ENCODE measurements around the gene IFNL4. TPM values are rescaled to one million over a fixed set of nuclear protein-coding genes. Genes with fewer than 3 reads are reported as not detected.

The IFNL4 gene
- total and polyA plus RNA-seq, 2 experiments from 2014 or later, result not detected

DNA sequence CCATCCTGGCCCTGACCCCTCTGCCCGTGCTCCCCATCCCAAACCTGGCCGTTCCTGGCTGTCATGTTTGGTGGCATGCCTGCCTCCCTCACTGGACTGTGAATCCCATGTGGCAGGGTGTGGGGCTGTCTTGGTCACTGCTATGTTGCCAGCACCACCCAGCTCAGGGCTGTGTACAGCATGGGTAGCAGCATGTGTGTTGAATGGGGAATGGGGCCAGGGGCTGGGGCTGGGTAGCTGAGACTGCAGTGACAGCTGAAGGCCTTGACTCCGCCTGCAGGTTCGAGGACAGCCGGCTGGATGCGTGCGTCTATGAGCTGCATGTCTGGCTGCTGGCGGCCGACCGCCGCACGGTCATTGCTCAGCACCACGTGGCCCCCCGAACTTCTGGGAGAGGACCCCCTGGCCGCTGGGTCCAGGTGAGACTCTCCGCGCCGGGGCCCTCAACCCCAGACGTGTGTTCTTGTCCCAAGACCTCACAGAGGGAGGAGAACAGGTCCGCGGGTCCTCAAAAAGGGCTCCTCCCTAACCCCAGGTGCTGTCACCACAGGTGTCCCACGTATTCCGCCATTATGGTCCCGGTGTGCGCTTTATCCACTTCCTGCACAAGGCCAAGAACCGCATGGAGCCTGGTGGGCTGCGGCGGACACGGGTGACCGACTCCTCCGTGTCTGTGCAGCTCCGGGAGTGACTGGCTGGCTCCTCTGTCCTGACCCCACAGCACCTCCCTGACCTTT is 48.4 kb downstream of the IFNL4 start (continued):
- TF ChIP-seq EZH2phosphoT487 (IDR thresholded peaks at IDR 0.05; ENCODE audit: unreplicated experiment) (no peak), CREB1 (CRISPR knock-in tag; IDR thresholded peaks at IDR 0.05; ENCODE audit: low read depth) (no peak), NANOG (IDR thresholded peaks at IDR 0.05; ENCODE audit: borderline replicate concordance) (no peak), POLR2AphosphoS5 (IDR thresholded peaks at IDR 0.05; ENCODE audit: low read depth) (no peak), JUNB (IDR thresholded peaks at IDR 0.05; ENCODE audit: unreplicated experiment) (no peak)
- TF ChIP-seq, protein P1, sequence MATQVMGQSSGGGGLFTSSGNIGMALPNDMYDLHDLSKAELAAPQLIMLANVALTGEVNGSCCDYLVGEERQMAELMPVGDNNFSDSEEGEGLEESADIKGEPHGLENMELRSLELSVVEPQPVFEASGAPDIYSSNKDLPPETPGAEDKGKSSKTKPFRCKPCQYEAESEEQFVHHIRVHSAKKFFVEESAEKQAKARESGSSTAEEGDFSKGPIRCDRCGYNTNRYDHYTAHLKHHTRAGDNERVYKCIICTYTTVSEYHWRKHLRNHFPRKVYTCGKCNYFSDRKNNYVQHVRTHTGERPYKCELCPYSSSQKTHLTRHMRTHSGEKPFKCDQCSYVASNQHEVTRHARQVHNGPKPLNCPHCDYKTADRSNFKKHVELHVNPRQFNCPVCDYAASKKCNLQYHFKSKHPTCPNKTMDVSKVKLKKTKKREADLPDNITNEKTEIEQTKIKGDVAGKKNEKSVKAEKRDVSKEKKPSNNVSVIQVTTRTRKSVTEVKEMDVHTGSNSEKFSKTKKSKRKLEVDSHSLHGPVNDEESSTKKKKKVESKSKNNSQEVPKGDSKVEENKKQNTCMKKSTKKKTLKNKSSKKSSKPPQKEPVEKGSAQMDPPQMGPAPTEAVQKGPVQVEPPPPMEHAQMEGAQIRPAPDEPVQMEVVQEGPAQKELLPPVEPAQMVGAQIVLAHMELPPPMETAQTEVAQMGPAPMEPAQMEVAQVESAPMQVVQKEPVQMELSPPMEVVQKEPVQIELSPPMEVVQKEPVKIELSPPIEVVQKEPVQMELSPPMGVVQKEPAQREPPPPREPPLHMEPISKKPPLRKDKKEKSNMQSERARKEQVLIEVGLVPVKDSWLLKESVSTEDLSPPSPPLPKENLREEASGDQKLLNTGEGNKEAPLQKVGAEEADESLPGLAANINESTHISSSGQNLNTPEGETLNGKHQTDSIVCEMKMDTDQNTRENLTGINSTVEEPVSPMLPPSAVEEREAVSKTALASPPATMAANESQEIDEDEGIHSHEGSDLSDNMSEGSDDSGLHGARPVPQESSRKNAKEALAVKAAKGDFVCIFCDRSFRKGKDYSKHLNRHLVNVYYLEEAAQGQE (IDR thresholded peaks at IDR 0.05; ENCODE audit: unreplicated experiment), result no peak

DNA sequence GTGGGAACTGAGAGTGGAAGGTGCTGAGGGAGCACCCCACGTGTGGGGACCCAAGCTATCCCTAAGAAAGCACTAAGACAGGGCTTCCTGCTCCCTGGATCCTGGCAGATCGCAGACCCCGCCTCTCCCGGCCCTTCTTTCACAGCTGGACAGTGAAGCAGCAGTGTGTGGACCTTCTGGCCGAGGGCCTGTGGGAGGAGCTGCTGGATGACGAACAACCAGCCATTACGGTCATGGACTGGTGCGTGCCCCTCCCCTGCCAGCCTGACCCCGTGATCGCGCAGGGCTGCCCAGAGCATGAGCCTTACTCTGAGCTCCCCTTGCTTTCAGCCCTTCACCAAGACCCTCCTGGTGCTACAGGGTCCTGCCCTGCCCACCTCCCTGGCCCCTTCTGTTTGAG is 49.6 kb downstream of the IFNL4 start:
- Mint-ChIP-seq H3K36me3 (ENCODE audit: low read depth) (no peaks in the 10 kb centered on the region; the same call in 2 of the 3 replicates), H3K9me3 (peaks cover 3% of the 10 kb centered on the region; the same call in 2 of the 3 replicates), H3K4me3 (no peak overlapping the region), H3K4me1 (peaks cover 17% of the 10 kb centered on the region), H3K27ac (no peak overlapping the region), H3K27me3 (ENCODE audit: insufficient read depth, low read depth, poor library complexity) (peaks cover 49% of the 10 kb centered on the region)
- H3K27ac ChIP-seq (ENCODE audit: low read depth), result no peak overlapping the region
- H3F3A ChIP-seq (replicated peaks; ENCODE audit: low read depth), result no peaks in the 10 kb centered on the region
- no peak for DNase-seq (ENCODE audit: low spot score)
- no peak overlapping the region for H3K4me2 ChIP-seq
- H2AFZ ChIP-seq, result no peak overlapping the region
- no peaks in the 10 kb centered on the region for H4K20me1 ChIP-seq (replicated peaks; ENCODE audit: insufficient read depth)
- H3K4me3 ChIP-seq, result no peak overlapping the region
- no peaks in the 10 kb centered on the region for H3K79me2 ChIP-seq (replicated peaks; ENCODE audit: insufficient read depth)
- H3K27me3 ChIP-seq (ENCODE audit: insufficient read depth), result peaks cover 44% of the 10 kb centered on the region
- H3K36me3 ChIP-seq (ENCODE audit: insufficient read depth), result no peaks in the 10 kb centered on the region
- ATAC-seq, result no peak
- peaks cover 6% of the 10 kb centered on the region for H3K4me1 ChIP-seq (ENCODE audit: insufficient read depth)
- H3K9me2 ChIP-seq (ENCODE audit: insufficient read depth), result no peaks in the 10 kb centered on the region
- TF ChIP-seq NANOG (IDR thresholded peaks at IDR 0.05; ENCODE audit: borderline replicate concordance), result no peak
- TF ChIP-seq ZNF114 (CRISPR knock-in tag; IDR thresholded peaks at IDR 0.05), result no peak
- TF ChIP-seq, protein P2, sequence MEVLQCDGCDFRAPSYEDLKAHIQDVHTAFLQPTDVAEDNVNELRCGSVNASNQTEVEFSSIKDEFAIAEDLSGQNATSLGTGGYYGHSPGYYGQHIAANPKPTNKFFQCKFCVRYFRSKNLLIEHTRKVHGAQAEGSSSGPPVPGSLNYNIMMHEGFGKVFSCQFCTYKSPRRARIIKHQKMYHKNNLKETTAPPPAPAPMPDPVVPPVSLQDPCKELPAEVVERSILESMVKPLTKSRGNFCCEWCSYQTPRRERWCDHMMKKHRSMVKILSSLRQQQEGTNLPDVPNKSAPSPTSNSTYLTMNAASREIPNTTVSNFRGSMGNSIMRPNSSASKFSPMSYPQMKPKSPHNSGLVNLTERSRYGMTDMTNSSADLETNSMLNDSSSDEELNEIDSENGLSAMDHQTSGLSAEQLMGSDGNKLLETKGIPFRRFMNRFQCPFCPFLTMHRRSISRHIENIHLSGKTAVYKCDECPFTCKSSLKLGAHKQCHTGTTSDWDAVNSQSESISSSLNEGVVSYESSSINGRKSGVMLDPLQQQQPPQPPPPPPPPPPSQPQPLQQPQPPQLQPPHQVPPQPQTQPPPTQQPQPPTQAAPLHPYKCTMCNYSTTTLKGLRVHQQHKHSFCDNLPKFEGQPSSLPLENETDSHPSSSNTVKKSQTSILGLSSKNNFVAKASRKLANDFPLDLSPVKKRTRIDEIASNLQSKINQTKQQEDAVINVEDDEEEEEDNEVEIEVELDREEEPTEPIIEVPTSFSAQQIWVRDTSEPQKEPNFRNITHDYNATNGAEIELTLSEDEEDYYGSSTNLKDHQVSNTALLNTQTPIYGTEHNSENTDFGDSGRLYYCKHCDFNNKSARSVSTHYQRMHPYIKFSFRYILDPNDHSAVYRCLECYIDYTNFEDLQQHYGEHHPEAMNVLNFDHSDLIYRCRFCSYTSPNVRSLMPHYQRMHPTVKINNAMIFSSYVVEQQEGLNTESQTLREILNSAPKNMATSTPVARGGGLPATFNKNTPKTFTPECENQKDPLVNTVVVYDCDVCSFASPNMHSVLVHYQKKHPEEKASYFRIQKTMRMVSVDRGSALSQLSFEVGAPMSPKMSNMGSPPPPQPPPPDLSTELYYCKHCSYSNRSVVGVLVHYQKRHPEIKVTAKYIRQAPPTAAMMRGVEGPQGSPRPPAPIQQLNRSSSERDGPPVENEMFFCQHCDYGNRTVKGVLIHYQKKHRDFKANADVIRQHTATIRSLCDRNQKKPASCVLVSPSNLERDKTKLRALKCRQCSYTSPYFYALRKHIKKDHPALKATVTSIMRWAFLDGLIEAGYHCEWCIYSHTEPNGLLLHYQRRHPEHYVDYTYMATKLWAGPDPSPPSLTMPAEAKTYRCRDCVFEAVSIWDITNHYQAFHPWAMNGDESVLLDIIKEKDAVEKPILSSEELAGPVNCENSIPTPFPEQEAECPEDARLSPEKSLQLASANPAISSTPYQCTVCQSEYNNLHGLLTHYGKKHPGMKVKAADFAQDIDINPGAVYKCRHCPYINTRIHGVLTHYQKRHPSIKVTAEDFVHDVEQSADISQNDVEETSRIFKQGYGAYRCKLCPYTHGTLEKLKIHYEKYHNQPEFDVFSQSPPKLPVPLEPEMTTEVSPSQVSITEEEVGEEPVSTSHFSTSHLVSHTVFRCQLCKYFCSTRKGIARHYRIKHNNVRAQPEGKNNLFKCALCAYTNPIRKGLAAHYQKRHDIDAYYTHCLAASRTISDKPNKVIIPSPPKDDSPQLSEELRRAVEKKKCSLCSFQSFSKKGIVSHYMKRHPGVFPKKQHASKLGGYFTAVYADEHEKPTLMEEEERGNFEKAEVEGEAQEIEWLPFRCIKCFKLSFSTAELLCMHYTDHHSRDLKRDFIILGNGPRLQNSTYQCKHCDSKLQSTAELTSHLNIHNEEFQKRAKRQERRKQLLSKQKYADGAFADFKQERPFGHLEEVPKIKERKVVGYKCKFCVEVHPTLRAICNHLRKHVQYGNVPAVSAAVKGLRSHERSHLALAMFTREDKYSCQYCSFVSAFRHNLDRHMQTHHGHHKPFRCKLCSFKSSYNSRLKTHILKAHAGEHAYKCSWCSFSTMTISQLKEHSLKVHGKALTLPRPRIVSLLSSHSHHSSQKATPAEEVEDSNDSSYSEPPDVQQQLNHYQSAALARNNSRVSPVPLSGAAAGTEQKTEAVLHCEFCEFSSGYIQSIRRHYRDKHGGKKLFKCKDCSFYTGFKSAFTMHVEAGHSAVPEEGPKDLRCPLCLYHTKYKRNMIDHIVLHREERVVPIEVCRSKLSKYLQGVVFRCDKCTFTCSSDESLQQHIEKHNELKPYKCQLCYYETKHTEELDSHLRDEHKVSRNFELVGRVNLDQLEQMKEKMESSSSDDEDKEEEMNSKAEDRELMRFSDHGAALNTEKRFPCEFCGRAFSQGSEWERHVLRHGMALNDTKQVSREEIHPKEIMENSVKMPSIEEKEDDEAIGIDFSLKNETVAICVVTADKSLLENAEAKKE (CRISPR knock-in tag; IDR thresholded peaks at IDR 0.05), result no peak
- TF ChIP-seq STAT1 (IDR thresholded peaks at IDR 0.05; ENCODE audit: unreplicated experiment), result no peak
- TF ChIP-seq, protein P3, sequence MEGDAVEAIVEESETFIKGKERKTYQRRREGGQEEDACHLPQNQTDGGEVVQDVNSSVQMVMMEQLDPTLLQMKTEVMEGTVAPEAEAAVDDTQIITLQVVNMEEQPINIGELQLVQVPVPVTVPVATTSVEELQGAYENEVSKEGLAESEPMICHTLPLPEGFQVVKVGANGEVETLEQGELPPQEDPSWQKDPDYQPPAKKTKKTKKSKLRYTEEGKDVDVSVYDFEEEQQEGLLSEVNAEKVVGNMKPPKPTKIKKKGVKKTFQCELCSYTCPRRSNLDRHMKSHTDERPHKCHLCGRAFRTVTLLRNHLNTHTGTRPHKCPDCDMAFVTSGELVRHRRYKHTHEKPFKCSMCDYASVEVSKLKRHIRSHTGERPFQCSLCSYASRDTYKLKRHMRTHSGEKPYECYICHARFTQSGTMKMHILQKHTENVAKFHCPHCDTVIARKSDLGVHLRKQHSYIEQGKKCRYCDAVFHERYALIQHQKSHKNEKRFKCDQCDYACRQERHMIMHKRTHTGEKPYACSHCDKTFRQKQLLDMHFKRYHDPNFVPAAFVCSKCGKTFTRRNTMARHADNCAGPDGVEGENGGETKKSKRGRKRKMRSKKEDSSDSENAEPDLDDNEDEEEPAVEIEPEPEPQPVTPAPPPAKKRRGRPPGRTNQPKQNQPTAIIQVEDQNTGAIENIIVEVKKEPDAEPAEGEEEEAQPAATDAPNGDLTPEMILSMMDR (conservative IDR thresholded peaks at IDR 0.05; ENCODE audit: low read depth in 2 of 2), result no peak
- no peak for TF ChIP-seq POLR2AphosphoS5 (IDR thresholded peaks at IDR 0.05; ENCODE audit: low read depth)

Data from GM23338 (cell line).